ENCODE results near the gene MCOLN3.
"Not testable (repeated sequence)": the region's sequence is repeated elsewhere in the genome, so short reads cannot be mapped to it uniquely, and the experiment has no call there.

MCOLN3 gene

GRCh38 chr1:85022700-85023099, 25.6 kb downstream of the MCOLN3 start:
- no peak overlapping the region for H3K9ac ChIP-seq (ENCODE audit: low read length)
- TF ChIP-seq CTCF (IDR thresholded peaks at IDR 0.05; ENCODE audit: low read length) (no peak), EZH2 (optimal IDR thresholded peaks at IDR 0.05; ENCODE audit: low read depth, low read length) (no peak), EZH2phosphoT487 (IDR thresholded peaks at IDR 0.05; ENCODE audit: low read length) (no peak)

GRCh38 chr1:85019994-85020393, 28.3 kb downstream of the MCOLN3 start:
- TF ChIP-seq EZH2phosphoT487 (IDR thresholded peaks at IDR 0.05; ENCODE audit: low read length) (no peak), EZH2 (optimal IDR thresholded peaks at IDR 0.05; ENCODE audit: low read depth, low read length) (no peak), CTCF (IDR thresholded peaks at IDR 0.05; ENCODE audit: low read length) (no peak)
- Histone ChIP-seq H3F3A (ENCODE audit: insufficient read depth, low read length) (no peaks in the 10 kb centered on the region), H3K9ac (ENCODE audit: low read length) (no peak overlapping the region), H3K4me1 (ENCODE audit: low read length) (no peaks in the 10 kb centered on the region), H4K20me1 (ENCODE audit: insufficient read depth, low read length) (no peaks in the 10 kb centered on the region), H3K4me3 (ENCODE audit: low read length) (no peak overlapping the region), H3K4me2 (ENCODE audit: low read depth, low read length) (no peak overlapping the region), H3K9me3 (replicated peaks; ENCODE audit: insufficient read depth, low read length) (no peaks in the 10 kb centered on the region), H3K36me3 (replicated peaks; ENCODE audit: insufficient read depth, low read length) (no peaks in the 10 kb centered on the region), H2AFZ (ENCODE audit: low read length) (no peak overlapping the region), H3K27ac (ENCODE audit: low read length) (no peak overlapping the region), H3K27me3 (replicated peaks; ENCODE audit: insufficient read depth, low read length) (no peaks in the 10 kb centered on the region), H3K79me2 (ENCODE audit: low read length) (no peaks in the 10 kb centered on the region), H3K9me2 (replicated peaks; ENCODE audit: insufficient read depth, low read length) (no peaks in the 10 kb centered on the region)
- no peak for DNase-seq

More at GRCh38 chr1:85022700-85023099, 25.6 kb downstream of the MCOLN3 start:
- Histone ChIP-seq H3K4me3 (ENCODE audit: low read length) (no peak overlapping the region), H3K27ac (ENCODE audit: low read length) (no peak overlapping the region), H2AFZ (ENCODE audit: low read length) (no peak overlapping the region), H3K36me3 (replicated peaks; ENCODE audit: insufficient read depth, low read length) (no peaks in the 10 kb centered on the region), H3K4me1 (ENCODE audit: low read length) (no peaks in the 10 kb centered on the region), H3K4me2 (ENCODE audit: low read depth, low read length) (no peak overlapping the region), H3K27me3 (replicated peaks; ENCODE audit: insufficient read depth, low read length) (no peaks in the 10 kb centered on the region), H4K20me1 (ENCODE audit: insufficient read depth, low read length) (no peaks in the 10 kb centered on the region), H3K79me2 (ENCODE audit: low read length) (no peaks in the 10 kb centered on the region), H3F3A (ENCODE audit: insufficient read depth, low read length) (no peaks in the 10 kb centered on the region), H3K9me2 (replicated peaks; ENCODE audit: insufficient read depth, low read length) (no peaks in the 10 kb centered on the region), H3K9me3 (replicated peaks; ENCODE audit: insufficient read depth, low read length) (no peaks in the 10 kb centered on the region)
- DNase-seq = no peak

GRCh38 chr1:85015826-85016225, 32.5 kb downstream of the MCOLN3 start:
- H3K79me2 ChIP-seq (ENCODE audit: low read length) = no peaks in the 10 kb centered on the region
- H3K4me2 ChIP-seq (ENCODE audit: low read depth, low read length) = no peak overlapping the region
- H3K4me1 ChIP-seq (ENCODE audit: low read length) = no peaks in the 10 kb centered on the region
- H2AFZ ChIP-seq (ENCODE audit: low read length) = no peak overlapping the region
- H3F3A ChIP-seq (ENCODE audit: insufficient read depth, low read length) = no peaks in the 10 kb centered on the region
- H3K9ac ChIP-seq (ENCODE audit: low read length) = no peak overlapping the region
- TF ChIP-seq CTCF (IDR thresholded peaks at IDR 0.05; ENCODE audit: low read length) = no peak
- no peak for TF ChIP-seq EZH2 (optimal IDR thresholded peaks at IDR 0.05; ENCODE audit: low read depth, low read length)
- no peak for TF ChIP-seq EZH2phosphoT487 (IDR thresholded peaks at IDR 0.05; ENCODE audit: low read length)
- H3K27ac ChIP-seq (ENCODE audit: low read length) = no peak overlapping the region
- no peaks in the 10 kb centered on the region for H4K20me1 ChIP-seq (ENCODE audit: insufficient read depth, low read length)
- no peak for DNase-seq
- H3K36me3 ChIP-seq (replicated peaks; ENCODE audit: insufficient read depth, low read length) = no peaks in the 10 kb centered on the region
- no peak overlapping the region for H3K4me3 ChIP-seq (ENCODE audit: low read length)
- H3K9me2 ChIP-seq (replicated peaks; ENCODE audit: insufficient read depth, low read length) = no peaks in the 10 kb centered on the region
- no peaks in the 10 kb centered on the region for H3K27me3 ChIP-seq (replicated peaks; ENCODE audit: insufficient read depth, low read length)
- H3K9me3 ChIP-seq (replicated peaks; ENCODE audit: insufficient read depth, low read length) = no peaks in the 10 kb centered on the region

GRCh38 chr1:85005641-85006040, 42.7 kb downstream of the MCOLN3 start:
- not testable (repeated sequence) for H3K27ac ChIP-seq (ENCODE audit: low read length); H3K9me2 ChIP-seq (replicated peaks; ENCODE audit: insufficient read depth, low read length); DNase-seq; H3K36me3 ChIP-seq (replicated peaks; ENCODE audit: insufficient read depth, low read length); H3K79me2 ChIP-seq (ENCODE audit: low read length); H3K27me3 ChIP-seq (replicated peaks; ENCODE audit: insufficient read depth, low read length); H3K4me1 ChIP-seq (ENCODE audit: low read length); H3K4me2 ChIP-seq (ENCODE audit: low read depth, low read length); H3F3A ChIP-seq (ENCODE audit: insufficient read depth, low read length); H2AFZ ChIP-seq (ENCODE audit: low read length); H3K9ac ChIP-seq (ENCODE audit: low read length); H3K9me3 ChIP-seq (replicated peaks; ENCODE audit: insufficient read depth, low read length); H3K4me3 ChIP-seq (ENCODE audit: low read length); H4K20me1 ChIP-seq (ENCODE audit: insufficient read depth, low read length)
